GM10266 (cell line): ENCODE results near the gene GALNT17.
"Not testable (repeated sequence)": the region's sequence is repeated elsewhere in the genome, so short reads cannot be mapped to it uniquely, and the experiment has no call there.

Experiments used
- DNase-seq: peaks from one replicate; pipeline ENCODE4 v3.0.0; 2012; ENCODE audit errors: extremely low spot score
- CTCF ChIP-seq: IDR thresholded peaks from 2 replicates; pipeline ENCODE4 v1.5.1; 2012; ENCODE audit warnings: mild to moderate bottlenecking, low read depth; ENCODE audit not compliant: control insufficient read depth, insufficient read depth; ENCODE audit errors: missing control alignments

Gene GALNT17

GRCh38 chr7:71731740-71732139, 599.8 kb downstream of the GALNT17 start:
- no peak for DNase-seq

GRCh38 chr7:71733107-71733870, 601.3 kb downstream of the GALNT17 start:
- peak; percentile 82 for DNase-seq
- peak; percentile 76 for TF ChIP-seq CTCF

More at GRCh38 chr7:71731740-71732139, 599.8 kb downstream of the GALNT17 start:
- TF ChIP-seq CTCF, result no peak

GRCh38 chr7:71735961-71736556, 604.1 kb downstream of the GALNT17 start:
- peak; percentile 78 for TF ChIP-seq CTCF
- DNase-seq, result peak; percentile 75

GRCh38 chr7:71737931-71738540, 606.1 kb downstream of the GALNT17 start:
- DNase-seq, result not testable (repeated sequence)

GRCh38 chr7:71739520-71740173, 607.7 kb downstream of the GALNT17 start:
- DNase-seq, result no peak
- TF ChIP-seq CTCF, result no peak

GRCh38 chr7:71740174-71740560, 608.2 kb downstream of the GALNT17 start:
- TF ChIP-seq CTCF, result no peak
- DNase-seq, result no peak

- DNase-seq, result no peak
- TF ChIP-seq CTCF, result no peak
These were observed 614.1 kb downstream of the GALNT17 start for GRCh38 chr7:71746006-71746405.
